GM10248 (cell line): ENCODE measurements around the gene CCDC167.

Source experiments
- CTCF ChIA-PET: fragments of 300-600 bp; sonication (Branson Sonifier 250); formaldehyde crosslinking; extraction: SDS; loops from one replicate; lab custom pipeline; 2021; ENCODE audit warnings: antibody characterized with exemption; lab: Yijun Ruan, JAX
- POLR2A ChIA-PET: fragments of 350-650 bp; sonication (Branson Sonifier 250); formaldehyde crosslinking; extraction: SDS; loops from one replicate; lab custom pipeline; 2020; ENCODE audit warnings: antibody characterized with exemption; lab: Yijun Ruan, JAX
- DNase-seq: peaks from one replicate; pipeline ENCODE4 v3.0.0; 2012; ENCODE audit errors: extremely low spot score
- CTCF ChIP-seq: IDR thresholded peaks from 2 replicates; pipeline ENCODE4 v1.5.1; 2012; ENCODE audit warnings: mild to moderate bottlenecking, low read depth; ENCODE audit errors: extremely low read depth, missing control alignments, control extremely low read depth

The CCDC167 gene

GRCh38 chr6:37493661-37493995, 6.1 kb downstream of the CCDC167 start:
- ChIA-PET CTCF (no interaction called here), POLR2A (interaction anchor here (0.7 kb wide), 1 partner anchor 538 kb away, joined by 5 read pairs; no protein-coding TSS in a partner anchor)
- TF ChIP-seq CTCF = no peak

GRCh38 chr6:37492991-37493660, 6.6 kb downstream of the CCDC167 start:
- no peak for TF ChIP-seq CTCF
- ChIA-PET CTCF (interaction anchor here (0.9 to 3.8 kb wide), 5 partner anchors 7 to 199 kb away, joined by 3 to 17 read pairs (median 11); partner anchors contain the start of gene CCDC167), POLR2A (no interaction called here)
- no peak for DNase-seq

More at GRCh38 chr6:37493661-37493995, 6.1 kb downstream of the CCDC167 start:
- no peak for DNase-seq

- no peak for DNase-seq
- CTCF ChIA-PET = interaction anchor here (0.8 to 3.8 kb wide), 14 partner anchors 8 to 1002 kb away, joined by 3 to 17 read pairs (median 4); partner anchors contain the start of gene CCDC167
- TF ChIP-seq CTCF = no peak
- POLR2A ChIA-PET = interaction anchor here (1.3 kb wide), 1 partner anchor 73 kb away, joined by 4 read pairs; no protein-coding TSS in a partner anchor
These were observed 7.3 kb downstream of the CCDC167 start for GRCh38 chr6:37492236-37492972.

- CTCF ChIA-PET = interaction anchor here (0.8 to 3.8 kb wide), 16 partner anchors 8 to 1002 kb away, joined by 3 to 17 read pairs (median 4); partner anchors contain the start of gene CCDC167
- no peak for DNase-seq
- POLR2A ChIA-PET = interaction anchor here (1.3 kb wide), 1 partner anchor 74 kb away, joined by 4 read pairs; no protein-coding TSS in a partner anchor
- TF ChIP-seq CTCF = no peak
These were observed 7.9 kb downstream of the CCDC167 start for GRCh38 chr6:37491830-37492208.

- no peak for TF ChIP-seq CTCF
- ChIA-PET CTCF (interaction anchor here (0.8 to 3.8 kb wide), 17 partner anchors 8 to 1003 kb away, joined by 3 to 17 read pairs (median 4); partner anchors contain the start of gene CCDC167), POLR2A (interaction anchor here (1.3 kb wide), 1 partner anchor 75 kb away, joined by 4 read pairs; no protein-coding TSS in a partner anchor)
- no peak for DNase-seq
These were observed 8.4 kb downstream of the CCDC167 start for GRCh38 chr6:37491171-37491829.

GRCh38 chr6:37490536-37491170, 9.0 kb downstream of the CCDC167 start:
- ChIA-PET POLR2A (no interaction called here), CTCF (interaction anchor here (1.1 to 3.8 kb wide), 7 partner anchors 10 to 201 kb away, joined by 3 to 17 read pairs (median 11); partner anchors contain the start of gene CCDC167)
- DNase-seq = no peak
- no peak for TF ChIP-seq CTCF
